H1 (cell line): ENCODE results near the gene DHX34. TPM values are rescaled to one million over a fixed set of nuclear protein-coding genes. Genes with fewer than 3 reads are reported as not detected.

ENCODE experiments used
- ASH2L ChIP-seq: fragments of 200-600, 300-600 bp; sonication (generic); IDR thresholded peaks from one replicate; pipeline ENCODE4 v1.7.1; 2017; ENCODE audit warnings: low read length
- CTBP2 ChIP-seq: IDR thresholded peaks from 2 replicates; pipeline ENCODE4 v1.7.0; 2011; ENCODE audit warnings: borderline replicate concordance, mild to moderate bottlenecking, moderate library complexity, mixed read lengths, low read length; ENCODE audit not compliant: insufficient read depth, insufficient read length
- polyA plus RNA-seq, 7 experiments: library from polyadenylated mRNA; depleted of rRNA in 3 of 7; stranded (reverse) in 5 of 7; unstranded in 2 of 7; fragments of >200 nt in 5 of 7; fragments of 200-250 nt in 2 of 7; gene quantifications; 1 replicate in 5 of 7; 2 replicates in 1 of 7; 4 replicates in 1 of 7; pipeline versions ENCODE4 v1.2.1 to v1.2.3, GENCODE V29; 2011 to 2013; ENCODE audit warnings: missing spikeins in 2 of 7, mixed read lengths in 2 of 7
- total RNA-seq: library from RNA; stranded (reverse); fragmentation: NEBNext Ultra II Directional; extraction: Animal tissue kit (Norgen Biotek cat#: 25700); gene quantifications from 2 replicates; pipeline ENCODE4 v1.2.1, GENCODE V29; 2021

The DHX34 gene
- total and polyA plus RNA-seq, 2 of the 8 experiments (the other 6 are each of a cell fraction or from before 2014, with no cell fraction given): 17.5 to 24.3 TPM

- TF ChIP-seq ASH2L: no peak
- no peak for TF ChIP-seq CTBP2
Measured at GRCh38 chr19:47389150-47389556, 40.0 kb downstream of the DHX34 start (continued).
